HG03159 (cell line): ENCODE results near the gene TNFSF12.

Experiments
- ATAC-seq: cut with Tn5 transposase; IDR thresholded peaks from one replicate; pipeline ENCODE4 v1.9.1; 2021; ENCODE audit warnings: mild to moderate bottlenecking, moderate library complexity; ENCODE audit not compliant: unreplicated experiment

The TNFSF12 gene, protein sequence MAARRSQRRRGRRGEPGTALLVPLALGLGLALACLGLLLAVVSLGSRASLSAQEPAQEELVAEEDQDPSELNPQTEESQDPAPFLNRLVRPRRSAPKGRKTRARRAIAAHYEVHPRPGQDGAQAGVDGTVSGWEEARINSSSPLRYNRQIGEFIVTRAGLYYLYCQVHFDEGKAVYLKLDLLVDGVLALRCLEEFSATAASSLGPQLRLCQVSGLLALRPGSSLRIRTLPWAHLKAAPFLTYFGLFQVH

DNA sequence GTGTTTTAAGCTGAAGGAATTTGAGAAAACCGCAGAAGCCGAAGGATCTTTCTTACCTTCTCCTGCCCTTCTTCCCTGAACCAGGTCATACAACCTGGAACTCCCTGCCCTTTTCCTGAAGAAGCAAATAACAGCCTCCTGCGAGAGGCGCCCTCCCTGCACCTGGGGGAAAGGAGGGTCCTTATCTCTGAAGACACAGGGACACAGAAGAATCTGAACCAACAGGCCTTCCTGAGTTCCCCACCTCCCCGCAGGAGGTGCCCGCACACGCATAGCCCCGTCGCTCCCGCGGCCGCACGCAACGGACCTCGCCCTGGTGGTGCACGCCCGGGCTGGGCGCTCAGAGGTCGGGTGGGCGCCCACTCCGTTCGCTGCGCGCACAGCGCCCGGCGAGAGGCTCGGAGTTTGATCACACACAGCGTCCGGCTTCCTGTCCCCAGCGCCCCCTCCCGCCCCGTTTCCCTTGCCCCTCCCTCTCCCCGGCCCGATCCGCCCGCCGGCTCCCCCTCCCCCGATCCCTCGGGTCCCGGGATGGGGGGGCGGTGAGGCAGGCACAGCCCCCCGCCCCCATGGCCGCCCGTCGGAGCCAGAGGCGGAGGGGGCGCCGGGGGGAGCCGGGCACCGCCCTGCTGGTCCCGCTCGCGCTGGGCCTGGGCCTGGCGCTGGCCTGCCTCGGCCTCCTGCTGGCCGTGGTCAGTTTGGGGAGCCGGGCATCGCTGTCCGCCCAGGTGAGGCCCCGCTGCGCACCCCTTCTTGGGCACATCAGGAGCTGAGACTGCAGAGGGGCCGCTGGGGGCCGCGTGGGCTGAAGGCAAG lies at the start of gene TNFSF12:
Gene TNFSF12, plus strand, starts transcription at position 474 of the 816 bp plus-strand sequence. Its CDS starts 96 bp downstream, at position 570.
- ATAC-seq = no peak

GRCh38 chr17:7499161-7499560 lies 49.7 kb upstream of the TNFSF12 start:
- no peak for ATAC-seq

- no peak for ATAC-seq
Observed at GRCh38 chr17:7501729-7502128, 47.1 kb upstream of the TNFSF12 start.

DNA sequence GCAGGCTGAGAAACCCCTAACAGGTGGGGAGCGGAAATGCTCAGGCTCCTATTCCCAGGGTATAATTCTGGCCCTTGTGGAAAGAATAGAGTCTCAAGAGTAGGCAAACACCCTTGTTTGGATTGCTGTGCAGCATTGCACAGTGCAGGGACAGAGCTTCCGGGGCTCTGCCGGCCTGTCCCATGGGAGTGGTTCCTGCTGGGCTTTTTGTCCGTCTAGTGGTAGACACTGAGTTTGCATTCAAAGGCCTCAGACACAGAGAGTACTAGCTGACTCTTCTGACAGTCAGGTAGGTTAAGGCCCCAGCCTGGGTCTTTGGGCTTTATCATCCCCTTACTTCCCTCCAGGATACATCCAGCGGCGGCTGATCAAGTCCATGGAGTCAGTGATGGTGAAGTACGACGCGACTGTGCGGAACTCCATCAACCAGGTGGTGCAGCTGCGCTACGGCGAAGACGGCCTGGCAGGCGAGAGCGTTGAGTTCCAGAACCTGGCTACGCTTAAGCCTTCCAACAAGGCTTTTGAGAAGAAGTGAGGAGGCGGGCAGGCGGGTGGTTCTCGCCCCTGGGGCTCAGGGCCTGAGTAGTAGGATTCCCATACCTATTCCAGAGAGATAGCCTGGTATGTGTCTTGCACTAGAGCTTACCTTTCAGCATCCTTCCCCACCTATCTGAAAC lies 46.5 kb upstream of the TNFSF12 start:
- ATAC-seq = no peak

DNA sequence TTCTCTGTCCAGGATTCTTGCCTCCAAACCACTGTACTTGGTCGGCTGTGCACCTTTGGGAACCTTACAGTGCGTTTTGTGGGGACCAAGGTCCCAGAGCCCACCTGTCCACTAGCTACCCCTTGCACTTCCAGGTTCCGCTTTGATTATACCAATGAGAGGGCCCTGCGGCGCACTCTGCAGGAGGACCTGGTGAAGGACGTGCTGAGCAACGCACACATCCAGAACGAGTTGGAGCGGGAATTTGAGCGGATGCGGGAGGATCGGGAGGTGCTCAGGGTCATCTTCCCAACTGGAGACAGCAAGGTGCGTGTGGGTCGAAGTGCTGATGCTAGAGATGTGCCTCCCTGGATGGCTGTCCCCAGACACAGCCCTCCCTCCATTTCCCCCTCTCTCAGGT lies 45.9 kb upstream of the TNFSF12 start:
- no peak for ATAC-seq

DNA sequence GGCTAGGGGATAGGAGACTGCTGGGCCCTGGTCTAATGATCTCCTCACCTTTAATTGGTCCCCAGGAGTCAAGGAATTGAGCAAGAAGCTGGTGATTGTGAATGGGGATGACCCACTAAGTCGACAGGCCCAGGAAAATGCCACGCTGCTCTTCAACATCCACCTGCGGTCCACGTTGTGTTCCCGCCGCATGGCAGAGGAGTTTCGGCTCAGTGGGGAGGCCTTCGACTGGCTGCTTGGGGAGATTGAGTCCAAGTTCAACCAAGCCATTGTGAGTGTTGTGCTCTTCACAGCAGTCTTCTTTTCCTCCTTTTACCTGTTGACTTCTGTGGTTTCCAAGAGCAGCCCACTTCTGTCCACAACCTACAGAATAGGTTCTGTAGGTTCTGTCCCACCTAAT lies 45.3 kb upstream of the TNFSF12 start:
- ATAC-seq = no peak

DNA sequence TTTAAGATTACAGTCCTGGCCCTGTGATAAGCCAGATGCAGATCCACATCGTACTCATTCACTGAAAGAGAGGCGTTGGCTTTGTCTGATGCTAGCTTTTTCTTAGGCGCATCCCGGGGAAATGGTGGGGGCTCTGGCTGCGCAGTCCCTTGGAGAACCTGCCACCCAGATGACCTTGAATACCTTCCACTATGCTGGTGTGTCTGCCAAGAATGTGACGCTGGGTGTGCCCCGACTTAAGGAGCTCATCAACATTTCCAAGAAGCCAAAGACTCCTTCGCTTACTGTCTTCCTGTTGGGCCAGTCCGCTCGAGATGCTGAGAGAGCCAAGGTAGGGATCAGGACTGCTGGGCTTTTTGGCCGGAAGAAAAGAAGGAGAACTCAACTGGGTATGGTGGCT lies 40.7 kb upstream of the TNFSF12 start:
- no peak for ATAC-seq

DNA sequence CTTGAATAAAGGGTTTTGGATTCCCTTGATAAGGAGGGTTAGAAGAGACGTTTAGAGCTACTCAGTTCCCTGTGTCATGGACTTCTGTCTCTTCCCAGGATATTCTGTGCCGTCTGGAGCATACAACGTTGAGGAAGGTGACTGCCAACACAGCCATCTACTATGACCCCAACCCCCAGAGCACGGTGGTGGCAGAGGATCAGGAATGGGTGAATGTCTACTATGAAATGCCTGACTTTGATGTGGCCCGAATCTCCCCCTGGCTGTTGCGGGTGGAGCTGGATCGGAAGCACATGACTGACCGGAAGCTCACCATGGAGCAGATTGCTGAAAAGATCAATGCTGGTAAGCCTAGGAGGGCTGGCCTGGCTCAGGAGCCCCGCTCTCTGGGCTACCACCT lies 40.0 kb upstream of the TNFSF12 start:
- ATAC-seq = no peak

DNA sequence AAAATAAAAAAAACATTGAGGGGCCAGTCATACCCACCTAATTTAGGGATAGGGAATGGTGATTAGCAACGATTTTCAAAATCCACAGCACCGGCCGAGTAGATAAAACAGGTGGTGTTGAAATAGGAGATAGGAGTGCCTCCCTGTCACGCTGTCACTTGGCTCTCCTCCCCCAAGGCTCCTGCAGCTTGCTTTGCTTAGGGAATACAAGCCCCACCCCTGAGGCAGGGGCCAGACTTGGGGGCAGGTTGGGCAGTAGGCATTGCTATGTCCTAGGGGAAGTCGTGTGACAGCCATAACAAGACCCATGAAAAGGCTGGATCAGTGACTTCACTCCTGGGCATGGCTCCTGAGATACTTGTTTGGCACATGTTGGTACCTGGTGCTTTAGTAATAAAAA lies 38.9 kb upstream of the TNFSF12 start:
- ATAC-seq = no peak

GRCh38 chr17:7511108-7511507 lies 37.8 kb upstream of the TNFSF12 start:
- no peak for ATAC-seq

GRCh38 chr17:7512105-7512504 lies 36.8 kb upstream of the TNFSF12 start:
- ATAC-seq = no peak

DNA sequence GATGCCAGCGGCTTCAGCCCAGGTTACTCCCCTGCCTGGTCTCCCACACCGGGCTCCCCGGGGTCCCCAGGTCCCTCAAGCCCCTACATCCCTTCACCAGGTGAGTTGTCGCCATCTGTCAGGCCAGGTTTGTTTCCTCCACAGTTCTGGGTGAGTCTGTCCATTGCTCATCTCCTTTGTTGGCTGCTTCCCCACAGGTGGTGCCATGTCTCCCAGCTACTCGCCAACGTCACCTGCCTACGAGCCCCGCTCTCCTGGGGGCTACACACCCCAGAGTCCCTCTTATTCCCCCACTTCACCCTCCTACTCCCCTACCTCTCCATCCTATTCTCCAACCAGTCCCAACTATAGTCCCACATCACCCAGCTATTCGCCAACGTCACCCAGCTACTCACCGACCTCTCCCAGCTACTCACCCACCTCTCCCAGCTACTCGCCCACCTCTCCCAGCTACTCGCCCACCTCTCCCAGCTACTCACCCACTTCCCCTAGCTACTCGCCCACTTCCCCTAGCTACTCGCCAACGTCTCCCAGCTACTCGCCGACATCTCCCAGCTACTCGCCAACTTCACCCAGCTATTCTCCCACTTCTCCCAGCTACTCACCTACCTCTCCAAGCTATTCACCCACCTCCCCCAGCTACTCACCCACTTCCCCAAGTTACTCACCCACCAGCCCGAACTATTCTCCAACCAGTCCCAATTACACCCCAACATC lies 35.9 kb upstream of the TNFSF12 start:
- ATAC-seq = no peak

DNA sequence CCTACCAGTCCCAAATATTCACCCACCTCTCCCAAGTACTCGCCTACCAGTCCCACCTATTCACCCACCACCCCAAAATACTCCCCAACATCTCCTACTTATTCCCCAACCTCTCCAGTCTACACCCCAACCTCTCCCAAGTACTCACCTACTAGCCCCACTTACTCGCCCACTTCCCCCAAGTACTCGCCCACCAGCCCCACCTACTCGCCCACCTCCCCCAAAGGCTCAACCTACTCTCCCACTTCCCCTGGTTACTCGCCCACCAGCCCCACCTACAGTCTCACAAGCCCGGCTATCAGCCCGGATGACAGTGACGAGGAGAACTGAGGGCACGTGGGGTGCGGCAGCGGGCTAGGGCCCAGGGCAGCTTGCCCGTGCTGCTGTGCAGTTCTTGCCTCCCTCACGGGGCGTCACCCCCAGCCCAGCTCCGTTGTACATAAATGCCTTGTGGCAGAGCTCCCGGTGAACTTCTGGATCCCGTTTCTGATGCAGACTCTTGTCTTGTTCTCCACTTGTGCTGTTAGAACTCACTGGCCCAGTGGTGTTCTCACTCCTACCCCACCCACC lies 34.9 kb upstream of the TNFSF12 start:
- ATAC-seq = no peak

DNA sequence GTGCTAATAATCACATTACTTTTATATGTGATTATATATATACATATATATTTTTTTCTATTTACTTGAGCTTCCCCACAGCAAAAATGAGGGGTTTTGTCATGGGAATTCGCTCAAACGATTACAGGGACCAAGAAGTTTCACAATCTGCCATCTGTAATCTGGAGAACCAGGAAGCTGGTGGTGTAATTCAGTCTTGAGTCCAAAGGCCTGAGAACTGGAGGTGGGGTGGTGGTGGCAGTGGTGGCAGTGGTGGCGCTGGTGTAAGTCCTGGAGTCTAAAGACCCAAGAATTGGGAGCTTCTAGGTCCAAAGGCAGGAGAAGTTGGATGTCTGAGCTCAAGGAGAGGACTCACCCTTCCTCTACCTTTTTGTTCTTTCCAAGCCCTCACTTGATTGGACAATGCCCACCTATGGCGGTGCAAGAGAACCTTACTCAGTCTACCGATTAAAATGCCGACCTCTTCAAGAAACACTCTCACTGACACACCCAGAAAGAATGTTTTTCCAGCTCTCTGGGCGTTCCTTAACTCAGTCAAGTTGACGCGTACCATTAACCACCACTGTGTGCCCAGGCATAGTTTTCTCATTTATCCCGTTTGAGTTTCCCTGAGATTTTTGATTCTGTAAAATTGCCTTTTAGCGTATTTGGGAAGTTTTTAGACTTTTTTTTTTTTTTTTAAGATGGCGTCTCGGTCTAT lies 32.8 kb upstream of the TNFSF12 start:
- ATAC-seq = no peak

DNA sequence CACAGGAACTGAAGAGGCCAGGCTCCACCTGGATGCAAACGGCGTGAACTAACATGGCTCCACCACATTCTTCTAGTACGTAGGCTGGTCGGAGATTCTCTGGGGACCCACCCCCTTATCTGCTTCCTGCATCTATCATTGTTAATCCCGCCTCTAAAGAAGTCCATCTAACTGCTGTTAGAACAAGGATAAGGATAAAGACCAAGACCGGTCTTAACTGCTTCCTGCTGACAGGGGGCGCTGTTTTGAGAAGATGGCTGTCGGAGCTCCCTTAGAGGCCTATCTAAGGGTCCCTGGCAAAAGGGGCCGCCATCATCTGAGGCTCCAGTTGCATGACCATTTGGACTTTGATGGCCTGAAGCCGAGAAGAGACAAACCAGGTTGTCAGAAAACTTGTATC lies 25.8 kb upstream of the TNFSF12 start:
- no peak for ATAC-seq

DNA sequence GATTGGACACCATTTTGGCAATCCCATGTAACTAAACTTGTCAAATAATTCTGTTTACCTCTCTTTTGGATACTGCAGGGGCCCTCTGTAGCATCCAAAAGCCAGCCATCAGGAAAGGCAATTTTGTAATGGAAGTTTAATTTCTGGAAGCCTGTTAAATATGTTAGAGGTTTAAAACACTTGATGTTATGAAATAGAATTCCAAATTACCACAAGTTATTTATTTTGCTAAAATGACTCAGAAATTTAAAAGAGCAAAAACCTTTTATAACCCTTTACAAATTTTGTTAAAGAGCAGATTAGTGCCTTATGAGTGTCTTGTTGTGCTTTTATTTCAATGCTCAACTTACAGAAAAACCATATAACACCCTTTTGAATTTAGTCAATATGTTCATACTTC lies 20.0 kb upstream of the TNFSF12 start:
- no peak for ATAC-seq

DNA sequence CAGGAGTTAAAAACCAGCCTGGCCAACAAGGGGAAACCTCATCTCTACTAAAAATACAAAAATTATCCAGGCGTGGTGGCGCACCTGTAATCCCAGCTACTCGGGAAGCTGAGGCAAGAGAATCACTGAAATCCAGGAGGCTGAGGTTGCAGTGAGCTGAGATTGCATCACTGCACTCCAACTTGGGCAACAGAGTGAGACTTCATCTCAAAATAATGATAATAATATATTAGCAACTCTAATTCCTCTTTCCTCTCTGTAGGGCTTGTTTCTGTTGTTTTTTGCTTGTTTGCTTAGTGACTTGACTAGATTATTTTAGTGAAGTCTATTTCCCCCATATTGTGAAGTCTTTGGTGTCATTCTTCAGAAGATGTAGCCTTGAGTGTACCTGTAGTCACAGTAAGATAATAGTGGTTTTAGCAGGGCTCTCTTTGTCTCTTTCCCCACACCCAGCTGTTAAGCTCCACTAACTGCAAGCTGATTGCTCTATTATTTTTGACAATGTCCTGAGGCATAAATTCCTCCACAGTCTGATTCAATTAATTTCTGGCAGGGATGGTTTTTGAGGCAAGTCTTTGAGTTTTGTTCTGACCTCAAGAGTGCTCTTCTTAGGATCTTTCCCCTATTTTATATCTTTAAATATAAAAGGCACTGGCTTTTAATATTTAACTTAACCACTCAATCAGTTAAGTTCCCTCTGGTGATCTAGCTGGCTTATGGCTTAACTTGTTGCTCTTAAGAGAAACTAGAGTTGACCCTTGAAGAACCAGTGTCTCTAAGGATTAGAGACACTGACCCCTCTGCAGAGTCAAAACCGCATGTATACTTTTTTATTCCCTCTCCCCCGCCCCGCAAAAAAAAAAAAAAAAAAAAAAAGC lies 18.6 kb upstream of the TNFSF12 start:
- ATAC-seq = no peak

DNA sequence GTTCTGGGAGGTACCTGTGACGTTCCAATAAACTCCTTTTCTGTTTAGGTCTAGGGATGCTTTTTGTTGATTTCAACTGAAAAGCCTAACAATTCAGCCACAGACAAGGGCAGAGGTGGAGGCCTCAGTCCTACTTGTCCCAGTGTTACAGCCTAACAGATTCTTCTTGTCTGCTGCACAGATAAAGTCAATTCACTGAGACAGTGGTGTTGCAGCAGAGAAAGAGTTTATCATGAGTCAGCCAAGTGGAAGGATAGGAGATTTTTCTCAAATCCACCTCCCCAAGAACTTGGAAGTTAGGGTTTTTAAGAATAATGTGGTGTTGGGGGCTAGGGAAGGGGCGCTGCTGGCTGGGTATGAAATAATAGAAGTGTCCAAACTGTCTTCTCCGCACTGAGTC lies 10.8 kb upstream of the TNFSF12 start:
- no peak for ATAC-seq

DNA sequence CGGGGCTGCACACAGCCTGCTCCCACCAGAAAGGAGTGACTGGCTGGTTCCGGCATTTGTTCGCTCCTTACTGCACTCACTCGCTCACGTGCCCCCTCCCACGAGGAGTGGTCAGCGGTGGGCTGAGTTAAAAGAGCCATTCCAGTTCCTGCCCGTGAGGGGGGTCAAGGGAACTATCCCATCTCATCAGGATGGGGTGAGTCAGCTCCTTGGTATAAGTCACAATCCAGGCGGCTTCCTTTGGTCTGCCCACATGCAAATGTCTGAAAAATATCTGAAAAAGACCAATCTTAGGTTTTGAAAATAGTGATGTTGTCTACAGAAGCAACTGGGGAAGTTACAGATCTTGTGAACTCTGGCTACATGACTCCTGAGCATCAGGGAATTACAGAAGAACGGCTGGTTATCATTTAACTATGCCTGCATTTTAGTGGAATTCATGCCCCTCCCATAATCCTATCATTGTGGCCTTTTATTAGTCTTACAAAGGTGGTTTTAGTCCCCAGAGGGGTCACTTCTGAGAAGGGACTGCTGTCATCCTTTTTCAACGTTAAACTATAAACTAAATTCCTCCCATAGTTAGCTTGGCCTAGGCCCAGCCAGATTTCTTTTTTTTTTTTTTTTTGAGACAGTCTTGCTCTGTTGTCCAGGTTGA lies 9.8 kb upstream of the TNFSF12 start:
- no peak for ATAC-seq
